Vagina (tissue), 2 donors: ENCODE data around the gene LKAAEAR1.

Experiments used
- POLR2A ChIP-seq, 2 donors: fragments of 450-650 bp; IDR thresholded peaks; one replicate each; pipeline ENCODE4 v1.6.1; 2017; ENCODE audit warnings: antibody characterized with exemption in 2 of 2, mild to moderate bottlenecking in 2 of 2, moderate library complexity in 2 of 2
- TF ChIP-seq, protein P1 (sequence below), 3 experiments: fragments of 450-650 bp in 2 of 3; fragments of 200-600 bp in 1 of 3; sonication (generic) in 1 of 3; IDR thresholded peaks; one replicate each; pipeline ENCODE4 v1.5.1; 2017 to 2019; ENCODE audit warnings: antibody characterized with exemption in 3 of 3, mild to moderate bottlenecking in 2 of 3, moderate library complexity in 2 of 3

GRCh38 chr20:64111841-64112641 is 27.8 kb upstream of the LKAAEAR1 start:
- TF ChIP-seq, protein P1, sequence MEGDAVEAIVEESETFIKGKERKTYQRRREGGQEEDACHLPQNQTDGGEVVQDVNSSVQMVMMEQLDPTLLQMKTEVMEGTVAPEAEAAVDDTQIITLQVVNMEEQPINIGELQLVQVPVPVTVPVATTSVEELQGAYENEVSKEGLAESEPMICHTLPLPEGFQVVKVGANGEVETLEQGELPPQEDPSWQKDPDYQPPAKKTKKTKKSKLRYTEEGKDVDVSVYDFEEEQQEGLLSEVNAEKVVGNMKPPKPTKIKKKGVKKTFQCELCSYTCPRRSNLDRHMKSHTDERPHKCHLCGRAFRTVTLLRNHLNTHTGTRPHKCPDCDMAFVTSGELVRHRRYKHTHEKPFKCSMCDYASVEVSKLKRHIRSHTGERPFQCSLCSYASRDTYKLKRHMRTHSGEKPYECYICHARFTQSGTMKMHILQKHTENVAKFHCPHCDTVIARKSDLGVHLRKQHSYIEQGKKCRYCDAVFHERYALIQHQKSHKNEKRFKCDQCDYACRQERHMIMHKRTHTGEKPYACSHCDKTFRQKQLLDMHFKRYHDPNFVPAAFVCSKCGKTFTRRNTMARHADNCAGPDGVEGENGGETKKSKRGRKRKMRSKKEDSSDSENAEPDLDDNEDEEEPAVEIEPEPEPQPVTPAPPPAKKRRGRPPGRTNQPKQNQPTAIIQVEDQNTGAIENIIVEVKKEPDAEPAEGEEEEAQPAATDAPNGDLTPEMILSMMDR (IDR thresholded peaks at IDR 0.05), result no peak
- no peak for TF ChIP-seq POLR2A (IDR thresholded peaks at IDR 0.05)
